HEK293T (cell line): ENCODE results near the gene NNT.
"Not testable (repeated sequence)": the region's sequence is repeated elsewhere in the genome, so short reads cannot be mapped to it uniquely, and the experiment has no call there.

Experiments used
- CTCF ChIA-PET: fragments of 350-600 bp; formaldehyde crosslinking; extraction: SDS; loops from one replicate; lab custom pipeline; 2021; ENCODE audit warnings: antibody characterized with exemption, inconsistent platforms; lab: Yijun Ruan, JAX
- POLR2A ChIA-PET: fragments of 350-600 bp; formaldehyde crosslinking; extraction: SDS; loops from one replicate; lab custom pipeline; 2020; ENCODE audit warnings: antibody characterized with exemption, inconsistent platforms; lab: Yijun Ruan, JAX
- DNase-seq: peaks from one replicate; pipeline ENCODE4 v3.0.0; 2012; ENCODE audit warnings: mixed read lengths; ENCODE audit errors: extremely low spot score
- ARNT ChIP-seq: fragments of 450-650 bp; IDR thresholded peaks from 2 replicates; pipeline ENCODE4 v1.6.1; 2017; ENCODE audit warnings: mild to moderate bottlenecking
- BHLHE40 ChIP-seq: fragments of 450-650 bp; IDR thresholded peaks from 2 replicates; pipeline ENCODE4 v1.6.1; 2016; ENCODE audit warnings: mild to moderate bottlenecking, moderate library complexity, borderline replicate concordance
- CTBP1 ChIP-seq: fragments of 450-650 bp; IDR thresholded peaks from 2 replicates; pipeline ENCODE4 v1.6.1; 2016; ENCODE audit warnings: borderline replicate concordance
- ELF4 ChIP-seq: fragments of 450-650 bp; IDR thresholded peaks from 2 replicates; pipeline ENCODE4 v1.6.1; 2017; ENCODE audit warnings: antibody characterized with exemption
- FOXA1 ChIP-seq: fragments of 450-650 bp; IDR thresholded peaks from 2 replicates; pipeline ENCODE4 v1.6.1; 2016; ENCODE audit warnings: mild to moderate bottlenecking
- FOXK2 ChIP-seq: fragments of 450-650 bp; IDR thresholded peaks from 2 replicates; pipeline ENCODE4 v1.6.1; 2016; ENCODE audit warnings: mild to moderate bottlenecking
- FOXM1 ChIP-seq: fragments of 450-650 bp; IDR thresholded peaks from 2 replicates; pipeline ENCODE4 v1.6.1; 2017; ENCODE audit warnings: mild to moderate bottlenecking, borderline replicate concordance
- HDGF ChIP-seq: fragments of 450-650 bp; IDR thresholded peaks from 2 replicates; pipeline ENCODE4 v1.6.1; 2017; ENCODE audit warnings: antibody characterized with exemption, borderline replicate concordance
- L3MBTL2 ChIP-seq: fragments of 450-650 bp; conservative IDR thresholded peaks from 2 replicates; pipeline ENCODE4 v1.6.1; 2016; ENCODE audit warnings: mild to moderate bottlenecking
- LEF1 ChIP-seq: fragments of 450-650 bp; IDR thresholded peaks from 2 replicates; pipeline ENCODE4 v1.6.1; 2017; ENCODE audit warnings: mild to moderate bottlenecking, borderline replicate concordance
- NFRKB ChIP-seq: fragments of 450-650 bp; IDR thresholded peaks from 2 replicates; pipeline ENCODE4 v1.6.1; 2016; ENCODE audit warnings: mild to moderate bottlenecking, moderate library complexity
- SP1 ChIP-seq: fragments of 450-650 bp; IDR thresholded peaks from 2 replicates; pipeline ENCODE4 v1.6.1; 2017
- SUZ12 ChIP-seq: fragments of 450-650 bp; IDR thresholded peaks from 2 replicates; pipeline ENCODE4 v1.6.1; 2016; ENCODE audit warnings: mild to moderate bottlenecking
- TARDBP ChIP-seq: fragments of 450-650 bp; IDR thresholded peaks from 2 replicates; pipeline ENCODE4 v1.6.1; 2016
- ZNF384 ChIP-seq: fragments of 450-650 bp; IDR thresholded peaks from 2 replicates; pipeline ENCODE4 v1.6.1; 2016
- TF ChIP-seq, protein P1 (sequence below): fragments of 450-650 bp; IDR thresholded peaks from 2 replicates; pipeline ENCODE4 v1.6.1; 2016

NNT gene

DNA sequence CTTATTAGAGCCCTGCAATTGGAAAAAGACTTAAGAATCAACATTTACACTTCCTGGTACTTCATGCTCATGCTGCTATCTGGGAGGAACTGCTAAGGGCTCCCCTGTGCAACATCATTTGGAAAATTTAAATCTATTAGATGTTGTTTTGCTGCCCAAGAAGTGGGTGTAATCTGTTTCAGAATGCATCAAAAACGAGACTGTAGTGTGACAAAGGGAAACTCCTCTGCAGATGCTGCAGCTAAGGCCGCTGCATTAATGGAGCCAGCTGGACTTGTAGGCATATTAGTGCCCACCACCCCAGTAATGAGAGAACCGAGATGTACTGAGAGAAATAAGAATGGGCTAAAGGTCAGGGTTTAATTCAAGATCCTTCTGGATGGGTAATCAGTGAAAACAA, 35.0 kb upstream of the NNT start:
- ChIA-PET POLR2A (no interaction called here), CTCF (interaction anchor here (0.6 kb wide), 1 partner anchor 1630 kb away, joined by 3 read pairs; no protein-coding TSS in a partner anchor)
- DNase-seq, result no peak
- TF ChIP-seq FOXM1 (no peak), FOXA1 (no peak), ELF4 (no peak), ARNT (no peak), SP1 (no peak), FOXK2 (no peak), HDGF (no peak), NFRKB (no peak)
- TF ChIP-seq, protein P1, sequence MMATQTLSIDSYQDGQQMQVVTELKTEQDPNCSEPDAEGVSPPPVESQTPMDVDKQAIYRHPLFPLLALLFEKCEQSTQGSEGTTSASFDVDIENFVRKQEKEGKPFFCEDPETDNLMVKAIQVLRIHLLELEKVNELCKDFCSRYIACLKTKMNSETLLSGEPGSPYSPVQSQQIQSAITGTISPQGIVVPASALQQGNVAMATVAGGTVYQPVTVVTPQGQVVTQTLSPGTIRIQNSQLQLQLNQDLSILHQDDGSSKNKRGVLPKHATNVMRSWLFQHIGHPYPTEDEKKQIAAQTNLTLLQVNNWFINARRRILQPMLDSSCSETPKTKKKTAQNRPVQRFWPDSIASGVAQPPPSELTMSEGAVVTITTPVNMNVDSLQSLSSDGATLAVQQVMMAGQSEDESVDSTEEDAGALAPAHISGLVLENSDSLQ, result no peak

- no peak for DNase-seq
- ChIA-PET POLR2A (no interaction called here), CTCF (no interaction called here)
- no peak for TF ChIP-seq FOXA1
Observed at GRCh38 chr5:43569236-43569746, 33.7 kb upstream of the NNT start.

DNA sequence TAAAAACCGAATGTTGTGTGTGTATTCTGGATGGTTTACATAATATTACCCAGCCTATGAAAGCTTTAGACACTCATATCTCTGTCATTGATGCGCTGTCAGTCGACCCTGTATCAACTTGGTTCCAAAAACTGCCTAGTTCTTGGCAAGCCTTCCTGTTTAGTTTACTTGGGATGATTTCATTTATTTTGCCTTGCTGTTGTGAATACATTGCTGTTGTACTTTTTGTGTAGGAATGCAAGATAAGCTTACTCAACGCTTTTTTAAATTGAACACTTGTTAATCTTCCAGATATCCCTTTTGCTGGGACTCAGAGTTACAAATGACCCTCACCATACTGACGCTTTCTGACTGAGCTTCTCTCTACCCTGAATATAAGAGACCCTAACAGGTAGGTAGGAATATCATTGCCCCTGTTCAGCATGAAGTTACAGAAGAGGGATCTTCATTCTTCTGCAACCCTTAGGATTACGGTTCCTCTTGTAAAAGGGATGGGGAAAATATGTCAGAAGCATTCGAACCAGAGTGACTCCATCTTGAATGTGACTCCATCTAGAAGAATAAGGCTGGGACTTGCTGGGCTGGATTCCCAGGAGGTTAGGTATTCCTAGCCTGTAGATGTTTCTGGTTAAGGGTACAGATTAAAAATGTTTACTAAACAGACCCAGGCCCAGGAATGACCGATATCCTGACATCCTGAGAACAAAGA, 32.4 kb upstream of the NNT start:
- POLR2A ChIA-PET, result no interaction called here

GRCh38 chr5:43571237-43571636, 31.7 kb upstream of the NNT start:
- no peak for DNase-seq
- ChIA-PET CTCF (no interaction called here), POLR2A (no interaction called here)
- TF ChIP-seq FOXM1 (no peak), BHLHE40 (no peak), L3MBTL2 (no peak), ZNF384 (no peak), FOXK2 (no peak), FOXA1 (no peak)

More for the DNA sequence above, 32.4 kb upstream of the NNT start:
- DNase-seq, result no peak
- TF ChIP-seq ZNF384 (no peak), CTBP1 (no peak)
- CTCF ChIA-PET, result no interaction called here

DNA sequence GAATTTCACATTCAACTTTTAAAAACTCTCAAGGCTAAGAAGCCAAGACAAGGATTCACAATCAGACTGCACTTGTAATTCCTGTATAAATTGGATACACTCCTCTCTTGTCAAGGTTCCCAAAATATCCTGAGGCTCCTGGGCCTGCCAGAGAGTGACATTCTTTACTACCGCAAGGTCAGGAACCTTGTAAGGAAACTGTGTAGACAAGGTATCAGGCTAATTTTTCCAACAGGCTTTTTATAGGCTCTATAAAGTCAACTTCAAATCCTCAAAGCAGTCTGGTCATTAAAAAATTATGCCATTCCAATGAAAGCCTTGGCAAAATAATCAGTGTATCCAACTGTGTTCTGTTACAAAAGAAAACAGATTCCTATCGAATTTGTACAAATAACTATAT, 30.6 kb upstream of the NNT start:
- POLR2A ChIA-PET, result no interaction called here
- DNase-seq, result no peak
- CTCF ChIA-PET, result no interaction called here
- TF ChIP-seq, protein P1, result peak; percentile 71
- TF ChIP-seq CTBP1, result no peak

DNA sequence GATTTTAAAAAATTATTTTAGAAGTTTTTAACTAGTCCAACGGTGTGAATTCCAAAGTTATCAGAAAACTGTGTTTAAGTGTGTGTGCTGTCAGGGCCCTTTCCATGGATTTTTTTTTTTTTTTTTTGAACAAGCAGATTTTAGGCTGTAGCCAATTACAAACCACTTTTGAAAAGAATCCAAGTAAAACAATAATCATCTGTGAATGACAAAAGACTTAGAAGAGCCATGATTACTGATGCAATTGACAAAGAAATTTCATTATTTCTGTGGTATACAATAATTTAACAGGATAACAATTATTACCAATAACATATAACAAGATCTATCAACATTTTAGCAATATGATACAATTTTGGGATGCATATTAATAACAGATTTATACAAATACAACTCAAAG, 29.9 kb upstream of the NNT start:
- POLR2A ChIA-PET, result no interaction called here
- CTCF ChIA-PET, result no interaction called here

GRCh38 chr5:43580402-43581210, 22.4 kb upstream of the NNT start:
- POLR2A ChIA-PET, result interaction anchor here (0.6 kb wide), 1 partner anchor 8 kb away, joined by 3 read pairs; no protein-coding TSS in a partner anchor
- DNase-seq, CTCF ChIA-PET: not testable (repeated sequence)

More for the DNA sequence above, 29.9 kb upstream of the NNT start:
- no peak for DNase-seq
- TF ChIP-seq ZNF384 (peak; percentile 57), SP1 (no peak)

- no peak for TF ChIP-seq FOXM1
- TF ChIP-seq ZNF384, result no peak
- TF ChIP-seq ELF4, result no peak
- TF ChIP-seq, protein P1, result no peak
- no peak for TF ChIP-seq SUZ12
- TF ChIP-seq NFRKB, result no peak
- no peak for TF ChIP-seq SP1
- TF ChIP-seq ARNT, result no peak
- no peak for TF ChIP-seq LEF1
- TF ChIP-seq TARDBP, result no peak
- TF ChIP-seq BHLHE40, result no peak
- no peak for TF ChIP-seq CTBP1
- TF ChIP-seq L3MBTL2, result no peak
- no peak for TF ChIP-seq FOXK2
- no peak for DNase-seq
- ChIA-PET CTCF (no interaction called here), POLR2A (no interaction called here)
Observed at GRCh38 chr5:43581398-43581797, 21.6 kb upstream of the NNT start.
